OCI-LY7 (cell line): Measurements from ENCODE around the gene SLC4A4. TPM values are rescaled to one million over a fixed set of nuclear protein-coding genes. Genes with fewer than 3 reads are reported as not detected.

Source experiments
- BruUV-seq: library from RNA; stranded (reverse); fragments of 400-500 nt; replicated peaks from 2 replicates; lab custom pipeline; 2021; lab: Mats Ljungman, UMichigan
- CTCF ChIA-PET: fragments of 300-600 bp; sonication (Branson Sonifier 250); formaldehyde crosslinking; loops from one replicate; lab custom pipeline; 2022; ENCODE audit warnings: antibody characterized with exemption; ENCODE audit not compliant: unreplicated experiment; lab: Charles Lee
- POLR2A ChIA-PET: fragments of 300-600 bp; sonication (Branson Sonifier 250); formaldehyde crosslinking; loops from one replicate; lab custom pipeline; 2022; ENCODE audit warnings: antibody characterized with exemption; lab: Charles Lee
- DNase-seq: peaks from one replicate; pipeline ENCODE4 v3.0.0-alpha.2; 2015; ENCODE audit warnings: low spot score
- H2AFZ ChIP-seq: fragments of 200-600 bp; sonication (generic), shearing (Covaris generic); 2 replicates; pipeline ENCODE4 v1.6.1; 2014; ENCODE audit warnings: mild to moderate bottlenecking, antibody characterized with exemption, low read length, moderate library complexity
- H3K27ac ChIP-seq: fragments of 200-600 bp; sonication (generic); 2 replicates; pipeline ENCODE4 v1.5.1; 2014; ENCODE audit warnings: mixed run types, low read depth, mild to moderate bottlenecking, moderate library complexity, low read length, inconsistent platforms; ENCODE audit not compliant: poor library complexity, severe bottlenecking
- H3K36me3 ChIP-seq: fragments of 200-600 bp; sonication (generic); 2 replicates; pipeline ENCODE4 v1.6.1; 2014; ENCODE audit warnings: mild to moderate bottlenecking, antibody characterized with exemption, low read length, moderate library complexity, mixed read lengths; ENCODE audit not compliant: insufficient read depth
- H3K4me1 ChIP-seq: fragments of 200-600 bp; sonication (generic); 2 replicates; pipeline ENCODE4 v1.5.1; 2014; ENCODE audit warnings: mild to moderate bottlenecking, low read length; ENCODE audit not compliant: insufficient read depth, poor library complexity, severe bottlenecking
- H3K4me2 ChIP-seq: fragments of 200-600 bp; sonication (generic); 2 replicates; pipeline ENCODE4 v1.6.1; 2014; ENCODE audit warnings: mild to moderate bottlenecking, low read length
- H3K4me3 ChIP-seq: fragments of 200-600 bp; sonication (generic); 2 replicates; pipeline ENCODE4 v1.5.1; 2014; ENCODE audit warnings: mild to moderate bottlenecking, low read depth, low read length; ENCODE audit not compliant: poor library complexity, severe bottlenecking
- H3K79me2 ChIP-seq: fragments of 200-600 bp; sonication (generic); 2 replicates; pipeline ENCODE4 v1.6.1; 2016; ENCODE audit warnings: low read depth, mild to moderate bottlenecking, low read length, moderate library complexity, mixed read lengths; ENCODE audit not compliant: insufficient read depth
- H3K9me2 ChIP-seq: fragments of 200-600 bp; sonication (generic); 2 replicates; pipeline ENCODE4 v1.6.1; 2016; ENCODE audit warnings: mild to moderate bottlenecking, low read length, mixed read lengths; ENCODE audit not compliant: insufficient read depth
- H3K9me3 ChIP-seq: fragments of 200-600 bp; sonication (generic); 2 replicates; pipeline ENCODE4 v1.6.1; 2014; ENCODE audit warnings: mild to moderate bottlenecking, mixed run types, low read length, mixed read lengths
- H4K20me1 ChIP-seq: fragments of 200-600 bp; sonication (generic); 2 replicates; pipeline ENCODE4 v1.6.1; 2014; ENCODE audit warnings: mild to moderate bottlenecking, antibody characterized with exemption, low read length, moderate library complexity, mixed read lengths; ENCODE audit not compliant: insufficient read depth
- CTCF ChIP-seq: fragments of 200-600 bp; sonication (generic); conservative IDR thresholded peaks from 2 replicates; pipeline ENCODE4 v1.5.1; 2014; ENCODE audit warnings: mild to moderate bottlenecking, antibody characterized with exemption, low read length, moderate library complexity, mixed read lengths
- EZH2phosphoT487 ChIP-seq: fragments of 200-600 bp; sonication (generic); IDR thresholded peaks from 2 replicates; pipeline ENCODE4 v1.6.1; 2018; ENCODE audit warnings: low read depth, borderline replicate concordance, mild to moderate bottlenecking, mixed run types, antibody characterized with exemption, low read length, moderate library complexity, mixed read lengths
- intact Hi-C: fragments of 100-400 bp; cut with micrococcal nuclease; formaldehyde crosslinking; loops from one replicate; pipeline ENCODE4 v1.10.0; 2022; ENCODE audit not compliant: unreplicated experiment
- total RNA-seq, 2 experiments: library from RNA; depleted of rRNA in 1 of 2; stranded (reverse); fragments of >200 nt in 1 of 2; shearing (Covaris generic) in 1 of 2; gene quantifications; 2 replicates each; pipeline ENCODE4 v1.2.3, GENCODE V29; 2014 to 2022

SLC4A4 gene
- total RNA-seq, 2 experiments from 2014 or later: not detected

GRCh38 chr4:71343670-71344466 lies 5.0 kb downstream of the SLC4A4 start:
- TF ChIP-seq EZH2phosphoT487: no peak
- TF ChIP-seq CTCF: no peak
- no peak overlapping the region for H2AFZ ChIP-seq
- POLR2A ChIA-PET: no interaction called here
- DNase-seq: no peak
- H3K36me3 ChIP-seq: no peaks in the 10 kb centered on the region
- H3K4me3 ChIP-seq: no peak overlapping the region
- no peaks in the 10 kb centered on the region for H3K9me3 ChIP-seq
- no TSS peak for BruUV-seq
- intact Hi-C loops: no loop called here
- no peaks in the 10 kb centered on the region for H3K79me2 ChIP-seq
- no peaks in the 10 kb centered on the region for H3K9me2 ChIP-seq
- no peaks in the 10 kb centered on the region for H4K20me1 ChIP-seq
- H3K4me1 ChIP-seq: no peaks in the 10 kb centered on the region
- no peak overlapping the region for H3K27ac ChIP-seq
- CTCF ChIA-PET: no interaction called here
- H3K4me2 ChIP-seq: no peak overlapping the region

- Histone ChIP-seq H4K20me1 (no peaks in the 10 kb centered on the region), H3K36me3 (no peaks in the 10 kb centered on the region), H3K79me2 (no peaks in the 10 kb centered on the region), H3K4me2 (no peak overlapping the region), H3K9me3 (no peaks in the 10 kb centered on the region), H3K4me3 (no peak overlapping the region), H3K27ac (no peak overlapping the region), H3K9me2 (no peaks in the 10 kb centered on the region), H3K4me1 (no peaks in the 10 kb centered on the region), H2AFZ (no peak overlapping the region)
- ChIA-PET POLR2A (no interaction called here), CTCF (no interaction called here)
- DNase-seq: no peak
- no TSS peak for BruUV-seq
- no peak for TF ChIP-seq CTCF
- TF ChIP-seq EZH2phosphoT487: no peak
- intact Hi-C loops: no loop called here
These were observed 7.9 kb downstream of the SLC4A4 start for GRCh38 chr4:71346710-71347109.

GRCh38 chr4:71348586-71348985 lies 9.8 kb downstream of the SLC4A4 start:
- intact Hi-C loops: no loop called here
- no peaks in the 10 kb centered on the region for H3K4me1 ChIP-seq

More at GRCh38 chr4:71348586-71348985, 9.8 kb downstream of the SLC4A4 start:
- Histone ChIP-seq H3K4me3 (no peak overlapping the region), H3K36me3 (no peaks in the 10 kb centered on the region), H3K79me2 (no peaks in the 10 kb centered on the region), H4K20me1 (no peaks in the 10 kb centered on the region), H3K4me2 (no peak overlapping the region), H3K9me3 (no peaks in the 10 kb centered on the region), H3K9me2 (no peaks in the 10 kb centered on the region), H3K27ac (no peak overlapping the region), H2AFZ (no peak overlapping the region)
- DNase-seq: no peak
- ChIA-PET POLR2A (interaction anchor here (1.4 kb wide), 1 partner anchor 10 kb away, joined by 3 read pairs; no protein-coding TSS in a partner anchor), CTCF (no interaction called here)
- no TSS peak for BruUV-seq
- no peak for TF ChIP-seq CTCF
- no peak for TF ChIP-seq EZH2phosphoT487
